Nephron progenitor cell (in vitro differentiated cells): ENCODE results near the gene TBC1D14.

ENCODE experiments used
- DNase-seq: peaks from one replicate; pipeline ENCODE4 v3.0.0; 2021
- H3K27ac Mint-ChIP-seq: 2 replicates; pipeline ENCODE4 v1.8.0; 2021; ENCODE audit warnings: mild to moderate bottlenecking, moderate library complexity, mixed read lengths
- H3K27me3 Mint-ChIP-seq: 2 replicates; pipeline ENCODE4 v1.8.0; 2021; ENCODE audit warnings: mild to moderate bottlenecking, low read depth, mixed read lengths; ENCODE audit not compliant: poor library complexity
- H3K36me3 Mint-ChIP-seq: 2 replicates; pipeline ENCODE4 v1.8.0; 2021; ENCODE audit warnings: low read depth, mixed read lengths
- H3K4me1 Mint-ChIP-seq: 2 replicates; pipeline ENCODE4 v1.8.0; 2021; ENCODE audit warnings: mixed read lengths
- H3K4me3 Mint-ChIP-seq: 2 replicates; pipeline ENCODE4 v1.8.0; 2021; ENCODE audit warnings: mild to moderate bottlenecking, moderate library complexity, mixed read lengths
- H3K9me3 Mint-ChIP-seq: 2 replicates; pipeline ENCODE4 v1.8.0; 2021; ENCODE audit warnings: mild to moderate bottlenecking, moderate library complexity, mixed read lengths
- TF ChIP-seq, protein P1 (sequence below): fragments of 200-600 bp; sonication (generic); IDR thresholded peaks from 2 replicates; pipeline ENCODE4 v1.5.0; 2021; ENCODE audit warnings: antibody characterized with exemption

TBC1D14 gene

DNA sequence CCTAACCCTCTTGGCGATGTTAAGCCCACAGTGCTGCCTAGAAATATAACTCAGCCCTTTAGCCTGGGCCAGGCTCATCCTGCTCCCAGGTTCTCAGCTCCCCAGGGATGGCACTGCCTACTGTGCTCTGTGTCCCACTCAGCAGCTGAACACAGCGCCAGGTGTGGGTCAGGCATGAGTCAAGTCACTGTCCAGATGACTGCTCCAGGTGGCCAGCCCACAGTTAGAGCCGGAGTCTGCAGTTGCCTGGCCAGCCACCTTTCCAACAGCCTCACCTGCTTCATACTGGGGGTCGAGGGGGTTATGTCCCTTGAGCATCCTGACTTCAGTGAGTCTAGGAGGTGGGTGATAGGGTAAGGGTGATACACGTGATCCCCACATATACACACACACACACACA is 48.4 kb downstream of the TBC1D14 start:
- peaks cover 72% of the 10 kb centered on the region for H3K4me1 Mint-ChIP-seq
- TF ChIP-seq, protein P1, sequence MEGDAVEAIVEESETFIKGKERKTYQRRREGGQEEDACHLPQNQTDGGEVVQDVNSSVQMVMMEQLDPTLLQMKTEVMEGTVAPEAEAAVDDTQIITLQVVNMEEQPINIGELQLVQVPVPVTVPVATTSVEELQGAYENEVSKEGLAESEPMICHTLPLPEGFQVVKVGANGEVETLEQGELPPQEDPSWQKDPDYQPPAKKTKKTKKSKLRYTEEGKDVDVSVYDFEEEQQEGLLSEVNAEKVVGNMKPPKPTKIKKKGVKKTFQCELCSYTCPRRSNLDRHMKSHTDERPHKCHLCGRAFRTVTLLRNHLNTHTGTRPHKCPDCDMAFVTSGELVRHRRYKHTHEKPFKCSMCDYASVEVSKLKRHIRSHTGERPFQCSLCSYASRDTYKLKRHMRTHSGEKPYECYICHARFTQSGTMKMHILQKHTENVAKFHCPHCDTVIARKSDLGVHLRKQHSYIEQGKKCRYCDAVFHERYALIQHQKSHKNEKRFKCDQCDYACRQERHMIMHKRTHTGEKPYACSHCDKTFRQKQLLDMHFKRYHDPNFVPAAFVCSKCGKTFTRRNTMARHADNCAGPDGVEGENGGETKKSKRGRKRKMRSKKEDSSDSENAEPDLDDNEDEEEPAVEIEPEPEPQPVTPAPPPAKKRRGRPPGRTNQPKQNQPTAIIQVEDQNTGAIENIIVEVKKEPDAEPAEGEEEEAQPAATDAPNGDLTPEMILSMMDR = no peak
- H3K4me3 Mint-ChIP-seq = no peak overlapping the region
- peaks cover 12% of the 10 kb centered on the region for H3K27me3 Mint-ChIP-seq
- no peak for DNase-seq
- H3K9me3 Mint-ChIP-seq = no peaks in the 10 kb centered on the region
- H3K36me3 Mint-ChIP-seq = no peaks in the 10 kb centered on the region
- H3K27ac Mint-ChIP-seq = no peak overlapping the region

DNA sequence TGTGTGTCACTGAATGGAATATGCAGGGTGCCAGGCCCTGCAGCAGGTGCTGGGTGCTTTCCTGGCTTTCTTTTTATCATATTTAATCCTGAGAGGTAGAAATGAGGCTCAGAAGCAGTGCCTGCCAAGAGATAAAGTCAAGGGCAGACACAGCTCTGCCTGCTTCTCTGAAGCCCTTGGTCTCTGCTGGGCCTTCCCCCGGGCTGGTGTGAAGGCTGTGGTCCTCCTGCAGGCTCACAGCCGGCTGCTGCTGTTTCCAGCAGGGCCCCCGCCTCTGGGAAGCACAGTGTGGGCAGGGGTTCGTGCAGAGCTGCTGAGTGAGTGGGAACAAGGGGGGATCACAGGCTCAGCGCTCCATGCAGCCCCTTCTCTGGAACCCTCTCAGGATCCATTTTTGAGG is 49.6 kb downstream of the TBC1D14 start:
- Mint-ChIP-seq H3K9me3 (no peaks in the 10 kb centered on the region), H3K4me3 (no peak overlapping the region), H3K27ac (no peak overlapping the region), H3K4me1 (peaks cover 76% of the 10 kb centered on the region), H3K36me3 (no peaks in the 10 kb centered on the region), H3K27me3 (peaks cover 11% of the 10 kb centered on the region)
- DNase-seq = no peak
- TF ChIP-seq, protein P1 = no peak

DNA sequence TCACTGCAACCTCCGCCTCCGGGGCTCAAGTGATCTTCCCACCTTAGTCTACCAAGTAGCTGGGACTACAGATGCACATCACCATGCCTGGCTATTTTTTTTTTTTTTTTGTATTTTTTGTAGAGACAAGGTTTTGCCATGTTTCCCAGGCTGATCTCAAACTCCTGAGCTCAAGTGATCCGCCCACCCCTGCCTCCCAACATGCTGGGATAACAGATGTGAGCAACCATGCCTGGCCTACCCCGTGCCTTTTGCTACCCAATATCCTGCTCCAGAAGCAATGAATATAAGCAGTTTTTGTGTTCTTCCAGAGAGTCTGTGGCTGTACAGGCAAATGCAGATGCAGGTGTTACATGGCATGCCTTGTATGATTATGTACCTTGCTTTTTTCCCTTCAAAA is 50.5 kb downstream of the TBC1D14 start:
- Mint-ChIP-seq H3K4me1 (peaks cover 70% of the 10 kb centered on the region), H3K27me3 (peaks cover 6% of the 10 kb centered on the region)

DNA sequence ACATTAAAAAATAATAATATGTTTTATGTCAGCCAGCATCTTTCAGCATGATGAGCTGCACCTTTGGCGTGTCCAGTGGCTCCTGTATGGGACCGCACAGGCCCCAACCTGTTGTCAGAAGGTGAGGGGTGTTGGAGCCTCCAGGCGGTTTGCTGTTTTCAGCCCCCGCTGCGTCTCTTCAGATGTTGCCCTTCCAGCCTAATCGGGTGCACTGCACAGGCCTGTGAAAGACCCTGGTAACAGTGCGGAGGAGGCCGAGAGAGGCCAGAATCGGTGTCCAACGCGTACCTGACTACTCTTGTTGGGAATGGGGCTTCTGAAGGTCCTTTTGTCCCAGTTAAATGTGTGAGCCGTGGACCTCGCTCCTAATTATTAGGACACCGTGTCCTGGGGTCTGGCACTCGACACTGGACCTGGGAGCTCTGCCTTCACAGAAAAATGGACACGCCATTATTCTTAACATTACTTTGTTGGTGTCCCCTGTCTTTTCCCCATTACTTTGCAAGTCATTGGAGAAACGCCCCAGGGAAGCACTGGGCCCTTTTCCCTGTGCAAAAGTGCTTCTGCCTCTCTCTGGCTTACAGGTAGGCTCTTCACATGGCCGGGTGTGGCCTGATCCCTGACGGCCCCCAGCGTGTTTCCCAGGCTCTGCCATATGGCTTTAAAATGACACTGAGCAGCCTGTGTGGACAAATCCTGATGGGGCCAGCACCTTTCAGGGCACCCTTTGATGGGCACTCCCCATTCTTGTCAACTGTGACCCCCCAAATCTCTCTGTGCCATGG is 51.2 kb downstream of the TBC1D14 start:
- H3K27me3 Mint-ChIP-seq = peaks cover 3% of the 10 kb centered on the region
- no peaks in the 10 kb centered on the region for H3K9me3 Mint-ChIP-seq
- H3K36me3 Mint-ChIP-seq = no peaks in the 10 kb centered on the region
- DNase-seq = no peak
- peaks cover 63% of the 10 kb centered on the region for H3K4me1 Mint-ChIP-seq
- no peak overlapping the region for H3K27ac Mint-ChIP-seq
- TF ChIP-seq, protein P1 = no peak
- no peak overlapping the region for H3K4me3 Mint-ChIP-seq

More for the DNA sequence above, 50.5 kb downstream of the TBC1D14 start:
- Mint-ChIP-seq H3K36me3 (no peaks in the 10 kb centered on the region), H3K4me3 (no peak overlapping the region), H3K9me3 (no peaks in the 10 kb centered on the region), H3K27ac (no peak overlapping the region)
- TF ChIP-seq, protein P1 = no peak
- no peak for DNase-seq

DNA sequence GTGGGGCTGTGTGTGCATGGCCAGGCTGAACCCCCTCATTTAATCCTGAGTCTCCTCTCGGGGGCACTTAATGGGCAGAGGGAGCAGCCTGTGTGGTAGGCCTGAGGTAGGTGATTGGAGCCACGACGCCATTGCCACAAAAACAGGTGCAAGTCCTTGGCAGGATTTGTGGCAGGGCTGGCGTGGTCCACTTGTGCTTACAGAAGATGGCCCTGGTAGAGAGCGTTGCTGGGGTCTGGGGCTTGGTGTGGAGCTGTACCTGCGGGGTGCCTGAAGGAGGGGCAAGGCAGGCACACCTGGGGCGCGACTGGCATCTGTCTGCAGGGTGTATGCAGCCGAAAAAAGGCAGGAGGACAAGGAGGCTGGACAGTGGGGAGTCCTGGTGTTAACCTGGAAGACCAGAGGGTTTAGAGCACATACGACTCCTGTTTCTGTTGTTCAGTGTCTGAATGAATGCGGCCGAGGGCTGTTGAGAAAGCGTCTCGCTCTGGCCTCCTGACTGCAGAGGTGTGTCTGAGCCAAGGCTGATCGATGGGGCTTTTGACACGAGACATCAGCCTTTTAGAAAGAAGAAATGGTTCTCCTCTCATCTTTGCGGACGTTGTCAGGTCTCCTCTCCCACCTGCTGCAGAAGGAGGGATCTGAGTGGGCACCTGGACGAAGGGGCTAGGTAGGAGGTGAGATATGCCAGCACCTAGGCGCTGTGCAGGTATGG is 52.0 kb downstream of the TBC1D14 start:
- H3K4me3 Mint-ChIP-seq = no peak overlapping the region
- no peaks in the 10 kb centered on the region for H3K9me3 Mint-ChIP-seq
- H3K36me3 Mint-ChIP-seq = no peaks in the 10 kb centered on the region
- DNase-seq = no peak
- H3K27ac Mint-ChIP-seq = peak overlapping the region; percentile 59
- peaks cover 56% of the 10 kb centered on the region for H3K4me1 Mint-ChIP-seq
- TF ChIP-seq, protein P1 = no peak
- H3K27me3 Mint-ChIP-seq = peaks cover 2% of the 10 kb centered on the region
